GM12878 (cell line): ENCODE data around the gene LHB.

Experiments used
- HDAC2 ChIP-seq: fragments of 200-600 bp; sonication (generic); IDR thresholded peaks from 2 replicates; pipeline ENCODE4 v1.6.1; 2017
- MXI1 ChIP-seq: fragments of 150-350 bp; IDR thresholded peaks from 2 replicates; pipeline ENCODE4 v1.6.1; 2011; ENCODE audit warnings: low read depth, mild to moderate bottlenecking, inconsistent platforms, low read length, improper control_type of control experiment
- RAD21 ChIP-seq: IDR thresholded peaks from 2 replicates; pipeline ENCODE4 v1.6.1; 2011; ENCODE audit warnings: mild to moderate bottlenecking, low read depth, low read length, moderate library complexity; ENCODE audit not compliant: insufficient read depth
- SREBF2 ChIP-seq: IDR thresholded peaks from 2 replicates; pipeline ENCODE4 v1.6.1; 2012; ENCODE audit warnings: mild to moderate bottlenecking, low read length
- TAF1 ChIP-seq: IDR thresholded peaks from 2 replicates; pipeline ENCODE4 v1.6.1; 2011; ENCODE audit warnings: mild to moderate bottlenecking, low read depth, low read length, borderline replicate concordance

GRCh38 chr19:48999481-49000325, 17.2 kb downstream of the LHB start:
- TF ChIP-seq RAD21 (peak; percentile 38), TAF1 (no peak), MXI1 (no peak), HDAC2 (no peak), SREBF2 (no peak)
